Karpas-422 (cell line): ENCODE measurements around the gene ASPSCR1. TPM values are rescaled to one million over a fixed set of nuclear protein-coding genes. Genes with fewer than 3 reads are reported as not detected.

Experiments
- DNase-seq: peaks from one replicate; pipeline ENCODE4 v3.0.0-alpha.2; 2015
- H2AFZ ChIP-seq: fragments of 200-600 bp; sonication (generic); 2 replicates; pipeline ENCODE4 v1.6.1; 2014; ENCODE audit warnings: antibody characterized with exemption, low read length, mixed read lengths
- H3K27ac ChIP-seq: fragments of 200-600 bp; sonication (generic); 2 replicates; pipeline ENCODE4 v1.5.1; 2014; ENCODE audit warnings: mild to moderate bottlenecking, low read length, moderate library complexity
- H3K27me3 ChIP-seq: fragments of 200-600 bp; sonication (generic); 2 replicates; pipeline ENCODE4 v1.6.1; 2014; ENCODE audit warnings: low read length, mixed read lengths
- H3K36me3 ChIP-seq: fragments of 200-600 bp; sonication (generic); 2 replicates; pipeline ENCODE4 v1.6.1; 2014; ENCODE audit warnings: low read length, mixed read lengths; ENCODE audit not compliant: insufficient read depth
- H3K4me1 ChIP-seq: fragments of 200-600 bp; sonication (generic); 2 replicates; pipeline ENCODE4 v1.6.1; 2014; ENCODE audit warnings: mild to moderate bottlenecking, low read length, mixed read lengths
- H3K4me2 ChIP-seq: fragments of 200-600 bp; sonication (generic); 2 replicates; pipeline ENCODE4 v1.6.1; 2014; ENCODE audit warnings: low read length, low read depth, mild to moderate bottlenecking; ENCODE audit not compliant: poor library complexity, severe bottlenecking
- H3K4me3 ChIP-seq: fragments of 200-600 bp; sonication (generic); 2 replicates; pipeline ENCODE4 v1.5.1; 2014; ENCODE audit warnings: mild to moderate bottlenecking, antibody characterized with exemption, low read length, mixed read lengths
- H3K79me2 ChIP-seq: fragments of 200-600 bp; sonication (generic); 2 replicates; pipeline ENCODE4 v1.6.1; 2014; ENCODE audit warnings: mild to moderate bottlenecking, low read length, mixed read lengths
- H3K9ac ChIP-seq: fragments of 200-600 bp; sonication (generic); 2 replicates; pipeline ENCODE4 v1.6.0; 2014; ENCODE audit warnings: low read length
- H3K9me2 ChIP-seq: fragments of 200-600 bp; sonication (generic), shearing (Covaris generic); replicated peaks from 2 replicates; pipeline ENCODE4 v1.6.0; 2014; ENCODE audit warnings: mild to moderate bottlenecking, low read length, moderate library complexity; ENCODE audit not compliant: insufficient read depth
- H3K9me3 ChIP-seq: fragments of 300-700, 200-600 bp; sonication (generic); 2 replicates; pipeline ENCODE4 v1.6.1; 2014; ENCODE audit warnings: low read length, mixed read lengths
- H4K20me1 ChIP-seq: fragments of 200-600 bp; sonication (generic); 2 replicates; pipeline ENCODE4 v1.6.1; 2014; ENCODE audit warnings: mild to moderate bottlenecking, antibody characterized with exemption, low read length, low read depth; ENCODE audit not compliant: insufficient read depth
- total RNA-seq: library from RNA; depleted of rRNA; stranded (reverse); fragments of >200 nt; shearing (Covaris generic); gene quantifications from 2 replicates; pipeline ENCODE4 v1.2.3, GENCODE V29; 2014; ENCODE audit warnings: low replicate concordance

The ASPSCR1 gene
- total RNA-seq, 1 experiment from 2014 or later: 38.7 TPM

- Histone ChIP-seq H2AFZ (peak overlapping the region; percentile 94; the same call in 1 of the 2 replicates), H3K4me1 (peaks cover 23% of the 10 kb centered on the region), H3K4me2 (peak overlapping the region; percentile 75), H3K79me2 (no peaks in the 10 kb centered on the region), H3K9me3 (no peaks in the 10 kb centered on the region), H3K36me3 (no peaks in the 10 kb centered on the region), H3K27me3 (no peaks in the 10 kb centered on the region), H3K9me2 (no peaks in the 10 kb centered on the region), H4K20me1 (no peaks in the 10 kb centered on the region), H3K27ac (no peak overlapping the region), H3K9ac (peak overlapping the region; percentile 71), H3K4me3 (peak overlapping the region; percentile 62; the same call in 1 of the 2 replicates)
- no peak for DNase-seq
Measured at GRCh38 chr17:81968396-81968745, 9.1 kb upstream of the ASPSCR1 start.

GRCh38 chr17:81968850-81969812 lies 8.3 kb upstream of the ASPSCR1 start:
- Histone ChIP-seq H3K9me3 (no peaks in the 10 kb centered on the region), H3K36me3 (no peaks in the 10 kb centered on the region), H3K27me3 (no peaks in the 10 kb centered on the region), H3K79me2 (no peaks in the 10 kb centered on the region), H3K9ac (no peak overlapping the region), H3K4me3 (no peak overlapping the region), H3K27ac (no peak overlapping the region), H3K4me2 (no peak overlapping the region), H4K20me1 (no peaks in the 10 kb centered on the region), H2AFZ (no peak overlapping the region), H3K4me1 (peaks cover 23% of the 10 kb centered on the region), H3K9me2 (no peaks in the 10 kb centered on the region)
- DNase-seq: no peak

GRCh38 chr17:81973432-81973831 lies 4.0 kb upstream of the ASPSCR1 start:
- peaks cover 5% of the 10 kb centered on the region for H3K79me2 ChIP-seq

GRCh38 chr17:81976332-81977210 lies 858 bp upstream of the ASPSCR1 start:
- DNase-seq: peak; percentile 64

More at GRCh38 chr17:81973432-81973831, 4.0 kb upstream of the ASPSCR1 start:
- Histone ChIP-seq H4K20me1 (no peaks in the 10 kb centered on the region), H2AFZ (no peak overlapping the region), H3K9me3 (no peaks in the 10 kb centered on the region), H3K4me1 (peaks cover 15% of the 10 kb centered on the region), H3K27me3 (no peaks in the 10 kb centered on the region), H3K4me2 (no peak overlapping the region), H3K9ac (no peak overlapping the region), H3K27ac (no peak overlapping the region), H3K9me2 (no peaks in the 10 kb centered on the region), H3K4me3 (no peak overlapping the region), H3K36me3 (no peaks in the 10 kb centered on the region)
- DNase-seq: no peak

GRCh38 chr17:81978524-81979298 lies 1.3 kb downstream of the ASPSCR1 start:
- H3K79me2 ChIP-seq: peaks cover 16% of the 10 kb centered on the region
- H3K27ac ChIP-seq: no peak overlapping the region; the same call in 1 of the 2 replicates
- H3K27me3 ChIP-seq: no peaks in the 10 kb centered on the region
- peaks cover 18% of the 10 kb centered on the region for H3K4me1 ChIP-seq
- no peaks in the 10 kb centered on the region for H3K9me2 ChIP-seq
- peak overlapping the region; percentile 100 for H3K4me3 ChIP-seq
- H3K9ac ChIP-seq: peak overlapping the region; percentile 100
- H3K4me2 ChIP-seq: peak overlapping the region; percentile 100
- no peaks in the 10 kb centered on the region for H3K9me3 ChIP-seq
- no peak overlapping the region for H2AFZ ChIP-seq
- H3K36me3 ChIP-seq: no peaks in the 10 kb centered on the region
- no peaks in the 10 kb centered on the region for H4K20me1 ChIP-seq
- DNase-seq: no peak

More at GRCh38 chr17:81976332-81977210, 858 bp upstream of the ASPSCR1 start:
- Histone ChIP-seq H3K4me1 (peaks cover 18% of the 10 kb centered on the region), H3K4me3 (peak overlapping the region; percentile 100), H3K36me3 (no peaks in the 10 kb centered on the region), H3K9me2 (no peaks in the 10 kb centered on the region), H3K27me3 (no peaks in the 10 kb centered on the region), H3K9ac (peak overlapping the region; percentile 100), H3K79me2 (peaks cover 16% of the 10 kb centered on the region), H4K20me1 (no peaks in the 10 kb centered on the region), H3K27ac (0 out of 2 replicates have a peak overlapping the region, but pooled peaks have one; percentile 42), H3K4me2 (peak overlapping the region; percentile 100), H3K9me3 (no peaks in the 10 kb centered on the region), H2AFZ (peak overlapping the region; percentile 98)

- no peak for DNase-seq
- H3K27ac ChIP-seq: no peak overlapping the region
- H3K36me3 ChIP-seq: no peaks in the 10 kb centered on the region
- H4K20me1 ChIP-seq: no peaks in the 10 kb centered on the region
- no peak overlapping the region for H2AFZ ChIP-seq
- H3K27me3 ChIP-seq: no peaks in the 10 kb centered on the region
- H3K79me2 ChIP-seq: peaks cover 16% of the 10 kb centered on the region
- H3K4me2 ChIP-seq: no peak overlapping the region
- H3K4me3 ChIP-seq: no peak overlapping the region
- H3K9me2 ChIP-seq: no peaks in the 10 kb centered on the region
- no peak overlapping the region for H3K9ac ChIP-seq
- peaks cover 18% of the 10 kb centered on the region for H3K4me1 ChIP-seq
- no peaks in the 10 kb centered on the region for H3K9me3 ChIP-seq
Measured at GRCh38 chr17:81980122-81980521, 2.7 kb downstream of the ASPSCR1 start.

GRCh38 chr17:81980707-81981343 lies 3.4 kb downstream of the ASPSCR1 start:
- no peaks in the 10 kb centered on the region for H3K36me3 ChIP-seq
- no peak overlapping the region for H3K4me2 ChIP-seq
- H3K9me2 ChIP-seq: no peaks in the 10 kb centered on the region
- H3K9ac ChIP-seq: no peak overlapping the region
- no peak for DNase-seq
- H3K4me3 ChIP-seq: no peak overlapping the region
- peaks cover 16% of the 10 kb centered on the region for H3K79me2 ChIP-seq
- H3K9me3 ChIP-seq: no peaks in the 10 kb centered on the region
- no peaks in the 10 kb centered on the region for H4K20me1 ChIP-seq
- H2AFZ ChIP-seq: no peak overlapping the region
- H3K27me3 ChIP-seq: no peaks in the 10 kb centered on the region
- H3K27ac ChIP-seq: no peak overlapping the region
- H3K4me1 ChIP-seq: peaks cover 18% of the 10 kb centered on the region
